NCI-H345 treated with DMSO at 0.1 percent for 48 hours (cell line): ENCODE data around the gene DUSP16.
"Not testable (repeated sequence)": the region's sequence is repeated elsewhere in the genome, so short reads cannot be mapped to it uniquely, and the experiment has no call there.

Source experiments
- DNase-seq: peaks from one replicate; lab custom pipeline; 2025; ENCODE audit not compliant: unreplicated experiment; lab: John Stamatoyannopoulos, UW

Gene DUSP16

GRCh38 chr12:12521888-12522287 is 40.8 kb downstream of the DUSP16 start:
- no peak for DNase-seq

GRCh38 chr12:12521044-12521485 is 41.6 kb downstream of the DUSP16 start:
- no peak for DNase-seq

GRCh38 chr12:12520273-12520672 is 42.4 kb downstream of the DUSP16 start:
- DNase-seq = no peak

GRCh38 chr12:12519354-12519998 is 43.2 kb downstream of the DUSP16 start:
- no peak for DNase-seq

GRCh38 chr12:12518919-12519318 is 43.7 kb downstream of the DUSP16 start:
- no peak for DNase-seq

GRCh38 chr12:12518464-12518845 is 44.2 kb downstream of the DUSP16 start:
- DNase-seq = no peak

- DNase-seq = no peak
Observed at GRCh38 chr12:12513416-12514006, 49.2 kb downstream of the DUSP16 start.

- no peak for DNase-seq
Observed at GRCh38 chr12:12511895-12512711, 50.6 kb downstream of the DUSP16 start.

GRCh38 chr12:12511021-12511783 is 51.5 kb downstream of the DUSP16 start:
- no peak for DNase-seq

GRCh38 chr12:12510551-12510950 is 52.1 kb downstream of the DUSP16 start:
- DNase-seq = no peak

GRCh38 chr12:12510141-12510540 is 52.5 kb downstream of the DUSP16 start:
- no peak for DNase-seq

GRCh38 chr12:12508612-12509011 is 54.1 kb downstream of the DUSP16 start:
- DNase-seq = no peak

- DNase-seq = no peak
Observed at GRCh38 chr12:12507121-12507520, 55.5 kb downstream of the DUSP16 start.

- DNase-seq = no peak
Observed at GRCh38 chr12:12506496-12506890, 56.2 kb downstream of the DUSP16 start.

GRCh38 chr12:12505544-12506495 is 56.8 kb downstream of the DUSP16 start:
- no peak for DNase-seq

- no peak for DNase-seq
Observed at GRCh38 chr12:12503384-12504078, 59.1 kb downstream of the DUSP16 start.

GRCh38 chr12:12502815-12503151 is 59.9 kb downstream of the DUSP16 start:
- no peak for DNase-seq

- not testable (repeated sequence) for DNase-seq
Observed at GRCh38 chr12:12502130-12502814, 60.4 kb downstream of the DUSP16 start.

GRCh38 chr12:12501121-12501520 is 61.5 kb downstream of the DUSP16 start:
- no peak for DNase-seq
